ENCODE data around the gene CNMD.

GRCh38 chr13:52749419-52749818 lies 9.8 kb upstream of the CNMD start:
- TF ChIP-seq EZH2 (IDR thresholded peaks at IDR 0.05; ENCODE audit: borderline replicate concordance, low read depth, low read length, poor library complexity, severe bottlenecking) (no peak), CTCF (conservative IDR thresholded peaks at IDR 0.05; ENCODE audit: low read depth, low read length) (no peak)
